Testis (tissue), 3 donors: ENCODE results near the gene HDAC3. TPM values are rescaled to one million over a fixed set of nuclear protein-coding genes. Genes with fewer than 3 reads are reported as not detected.
A peak's percentile ranks its signal among the peaks of the same experiment; 100 is the strongest.

Experiments used
- DNase-seq: peaks from one replicate; pipeline ENCODE4 v3.0.0-alpha.2; 2019
- H3K27ac ChIP-seq, 2 donors: fragments of 200-600 bp; sonication (generic); one replicate each; pipeline ENCODE4 v1.5.1; 2019
- H3K27me3 ChIP-seq: fragments of 200-600 bp; sonication (generic); one replicate; pipeline ENCODE4 v1.5.1; 2019
- H3K36me3 ChIP-seq: fragments of 200-600 bp; sonication (generic); one replicate; pipeline ENCODE4 v1.5.1; 2017; ENCODE audit warnings: low read depth; ENCODE audit errors: missing control alignments
- H3K4me1 ChIP-seq: fragments of 200-600 bp; sonication (generic); one replicate; pipeline ENCODE4 v1.5.1; 2019
- H3K4me3 ChIP-seq, 2 donors: fragments of 200-600 bp; sonication (generic); one replicate each; pipeline ENCODE4 v1.5.1; 2017 to 2019
- H3K9me3 ChIP-seq: fragments of 200-600 bp; sonication (generic); one replicate; pipeline ENCODE4 v1.5.1; 2017
- POLR2A ChIP-seq: fragments of 450-650 bp; IDR thresholded peaks from one replicate; pipeline ENCODE4 v1.6.1; 2017; ENCODE audit warnings: antibody characterized with exemption, mild to moderate bottlenecking, moderate library complexity
- WGBS, 2 donors: methylation state at CpG; one replicate each; pipeline ENCODE4 v1.1.5; 2018; 5-methylcytosine and 5-hydroxymethylcytosine counted together
- intact Hi-C: fragments of 100-400 bp; cut with DNase I; formaldehyde crosslinking; loops from one replicate; pipeline ENCODE4 v1.15.1; 2023; ENCODE audit warnings: low total_unique reads
- polyA plus RNA-seq: library from polyadenylated mRNA; stranded (reverse); fragments of 350-450 nt; fragmentation: Illumina TruSeq; extraction: RNeasy Lipid Tissue Mini Kit (QIAGEN cat#74804); gene quantifications from one replicate; pipeline ENCODE4 v1.2.3, GENCODE V29; 2014; ENCODE audit warnings: low read depth, low replicate concordance; ENCODE audit not compliant: insufficient read depth
- total RNA-seq, 2 donors: library from RNA; depleted of rRNA; stranded (reverse); fragments of >200 nt; gene quantifications; one replicate each; pipeline ENCODE4 v1.2.3, GENCODE V29; 2016
- TF ChIP-seq, protein P1 (sequence below), 3 experiments: fragments of 450-650 bp in 2 of 3; fragments of 200-600 bp in 1 of 3; sonication (generic) in 1 of 3; IDR thresholded peaks; one replicate each; pipeline ENCODE4 v1.5.1; 2016 to 2019; ENCODE audit warnings: antibody characterized with exemption in 3 of 3, mild to moderate bottlenecking in 2 of 3, moderate library complexity in 1 of 3

The HDAC3 gene
- total and polyA plus RNA-seq, 3 donors from 2014 or later = 57.3 to 76.5 (median 63.9) TPM

DNA sequence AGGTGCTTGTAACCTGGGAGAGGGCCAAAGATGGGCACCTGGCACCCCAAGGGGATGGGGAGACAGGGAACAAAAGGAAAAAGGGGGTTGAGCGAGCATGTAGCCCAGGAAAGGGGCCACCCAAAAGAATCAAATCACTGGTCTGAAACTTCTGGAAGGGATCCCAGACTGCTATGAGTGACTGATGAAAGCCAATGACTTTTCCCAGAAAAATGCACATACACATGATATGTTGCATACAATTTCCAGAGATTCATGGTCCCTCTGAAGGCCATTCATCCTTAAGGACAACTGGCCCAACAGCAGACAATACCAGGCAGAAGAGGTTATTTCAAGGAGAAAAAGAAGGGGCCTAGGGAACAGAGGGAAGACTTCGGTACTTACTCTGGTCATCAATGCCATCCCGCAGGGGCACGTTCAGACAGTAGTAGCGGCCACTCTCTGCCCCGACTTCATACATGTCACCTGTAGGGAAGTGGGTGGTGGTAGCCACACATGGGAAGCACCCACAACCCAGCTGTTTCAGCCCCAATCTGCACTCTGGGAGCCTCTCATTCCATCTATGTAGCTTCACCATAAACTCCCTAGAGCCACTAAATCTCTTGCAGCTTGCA, 8.4 kb downstream of the HDAC3 start:
- TF ChIP-seq, protein P1, sequence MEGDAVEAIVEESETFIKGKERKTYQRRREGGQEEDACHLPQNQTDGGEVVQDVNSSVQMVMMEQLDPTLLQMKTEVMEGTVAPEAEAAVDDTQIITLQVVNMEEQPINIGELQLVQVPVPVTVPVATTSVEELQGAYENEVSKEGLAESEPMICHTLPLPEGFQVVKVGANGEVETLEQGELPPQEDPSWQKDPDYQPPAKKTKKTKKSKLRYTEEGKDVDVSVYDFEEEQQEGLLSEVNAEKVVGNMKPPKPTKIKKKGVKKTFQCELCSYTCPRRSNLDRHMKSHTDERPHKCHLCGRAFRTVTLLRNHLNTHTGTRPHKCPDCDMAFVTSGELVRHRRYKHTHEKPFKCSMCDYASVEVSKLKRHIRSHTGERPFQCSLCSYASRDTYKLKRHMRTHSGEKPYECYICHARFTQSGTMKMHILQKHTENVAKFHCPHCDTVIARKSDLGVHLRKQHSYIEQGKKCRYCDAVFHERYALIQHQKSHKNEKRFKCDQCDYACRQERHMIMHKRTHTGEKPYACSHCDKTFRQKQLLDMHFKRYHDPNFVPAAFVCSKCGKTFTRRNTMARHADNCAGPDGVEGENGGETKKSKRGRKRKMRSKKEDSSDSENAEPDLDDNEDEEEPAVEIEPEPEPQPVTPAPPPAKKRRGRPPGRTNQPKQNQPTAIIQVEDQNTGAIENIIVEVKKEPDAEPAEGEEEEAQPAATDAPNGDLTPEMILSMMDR (IDR thresholded peaks at IDR 0.05) = no peak
- no peak for TF ChIP-seq POLR2A
- Histone ChIP-seq H3K36me3 (no peaks in the 10 kb centered on the region), H3K4me1 (no peaks in the 10 kb centered on the region), H3K4me3 (no peak overlapping the region), H3K27ac (no peak overlapping the region), H3K27me3 (no peaks in the 10 kb centered on the region), H3K9me3 (no peaks in the 10 kb centered on the region)
- intact Hi-C loops = no loop called here
- DNase-seq = no peak
- WGBS, 2 donors = 94 to 96% methylated on average over 6 of the region's 6 CpGs

DNA sequence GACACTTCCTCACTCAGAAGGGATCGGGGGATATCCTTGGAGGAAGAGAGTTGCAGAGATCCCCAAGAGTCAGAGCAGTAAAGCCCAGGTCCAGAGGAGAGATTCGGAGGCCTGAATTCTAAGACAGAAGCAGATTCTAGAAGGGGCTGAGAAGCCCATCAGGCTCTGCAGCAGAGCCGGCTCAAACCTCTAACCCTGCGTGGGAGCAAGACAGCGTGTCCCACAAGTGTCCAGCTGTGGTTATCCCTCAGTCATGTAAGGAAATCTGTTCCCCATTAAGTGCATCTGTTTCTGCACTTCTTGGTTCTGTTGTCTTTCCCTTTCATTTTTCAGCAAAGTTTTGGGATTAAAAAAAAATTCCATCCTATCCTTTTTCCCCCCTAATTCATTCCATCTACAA, 13.0 kb downstream of the HDAC3 start:
- H3K27me3 ChIP-seq = no peaks in the 10 kb centered on the region
- WGBS, 2 donors = 72 to 76% methylated on average over 5 of the region's 5 CpGs
- TF ChIP-seq, protein P1 (IDR thresholded peaks at IDR 0.05) = no peak
- TF ChIP-seq POLR2A = no peak
- intact Hi-C loops = no loop called here
- H3K4me3 ChIP-seq = no peak overlapping the region
- DNase-seq = no peak
- H3K4me1 ChIP-seq = no peaks in the 10 kb centered on the region
- no peaks in the 10 kb centered on the region for H3K36me3 ChIP-seq
- H3K9me3 ChIP-seq = no peaks in the 10 kb centered on the region
- H3K27ac ChIP-seq = no peak overlapping the region

DNA sequence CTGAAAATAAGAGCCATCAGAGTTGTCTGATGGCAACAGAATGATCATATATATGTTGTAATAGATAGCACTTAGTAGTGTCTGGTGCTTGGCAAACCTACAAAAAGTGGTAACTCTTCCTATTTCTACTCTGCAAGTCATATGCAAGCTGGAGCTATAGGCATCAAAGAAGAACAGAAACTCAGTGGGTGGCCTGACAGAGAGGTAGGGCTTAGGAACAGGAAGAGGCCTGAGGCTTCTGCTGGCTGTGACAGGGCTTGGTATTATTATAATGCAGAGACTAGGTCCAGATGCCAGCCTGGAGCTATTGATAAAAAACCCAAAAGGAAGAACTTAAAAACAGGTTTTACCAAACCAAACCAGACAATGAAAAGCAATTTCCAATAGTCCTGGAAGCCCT, 13.5 kb downstream of the HDAC3 start:
- TF ChIP-seq, protein P1 (IDR thresholded peaks at IDR 0.05) = no peak
- TF ChIP-seq POLR2A = no peak
- intact Hi-C loops = no loop called here
- no peak for DNase-seq
- H3K27me3 ChIP-seq = no peaks in the 10 kb centered on the region
- no peak overlapping the region for H3K4me3 ChIP-seq
- no peaks in the 10 kb centered on the region for H3K36me3 ChIP-seq
- H3K4me1 ChIP-seq = no peaks in the 10 kb centered on the region
- H3K27ac ChIP-seq = no peak overlapping the region
- H3K9me3 ChIP-seq = no peaks in the 10 kb centered on the region

DNA sequence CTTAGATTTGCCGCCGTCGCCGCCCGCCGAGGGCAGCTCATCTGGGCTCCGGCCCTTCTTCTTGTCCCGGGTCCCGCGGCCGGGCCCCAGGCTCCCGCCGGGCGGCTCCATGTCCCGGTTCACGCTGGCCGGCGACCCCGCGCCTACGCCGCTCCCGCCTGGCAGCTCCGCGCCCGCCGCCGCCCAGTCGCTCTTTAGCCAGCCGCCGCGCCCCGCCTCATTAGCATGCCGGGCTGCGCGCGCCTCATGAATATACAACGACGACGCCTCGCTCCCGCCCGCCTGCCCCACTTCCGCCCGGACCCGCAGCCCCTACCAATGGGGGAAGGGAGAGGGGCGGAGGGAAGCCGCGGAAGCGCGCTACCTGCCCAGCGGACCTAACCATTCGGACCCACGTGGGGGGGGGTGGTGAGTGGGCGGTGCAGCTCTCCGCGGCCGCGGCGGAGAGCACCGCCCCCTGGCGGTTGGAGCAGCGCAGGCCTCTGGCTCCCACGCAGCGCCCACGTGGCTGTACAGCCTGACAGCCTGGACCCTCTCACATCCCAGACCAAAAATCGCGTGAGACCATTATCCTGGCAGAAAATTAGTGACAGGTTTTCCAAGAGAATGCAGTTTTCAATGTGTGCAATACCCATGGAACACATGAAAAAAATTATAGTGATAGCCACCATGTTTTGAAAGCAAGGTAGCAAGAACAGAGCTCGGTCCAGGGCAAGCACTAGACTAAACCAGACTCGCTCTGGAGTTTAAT, 17.7 kb downstream of the HDAC3 start, which contains the start of gene DIAPH1:
DIAPH1 (minus strand) TSS at position 197 of the 751 bp plus-strand sequence; CDS start at position 111, 86 bp downstream.
- Histone ChIP-seq H3K9me3 (no peaks in the 10 kb centered on the region), H3K27ac (peak within 1 kb of the TSS; percentile 64 to 86), H3K36me3 (no peaks in the 10 kb centered on the region), H3K4me3 (peak within 1 kb of the TSS; percentile 83 to 89), H3K4me1 (no peaks in the 10 kb centered on the region), H3K27me3 (no peaks in the 10 kb centered on the region)
- peak; percentile 98 for DNase-seq
- WGBS, 2 donors = 2 to 20% methylated on average over 2 to 47 of the region's 70 CpGs
- intact Hi-C loops = no loop called here
- TF ChIP-seq POLR2A = peak; percentile 54
- TF ChIP-seq, protein P1 (IDR thresholded peaks at IDR 0.05) = peak; percentile 99
